H1 (cell line): ENCODE data around the gene GALNTL6. TPM values are rescaled to one million over a fixed set of nuclear protein-coding genes. Genes with fewer than 3 reads are reported as not detected.

Experiments used
- CTCF ChIA-PET: fragments of 300-600 bp; sonication (Branson Sonifier 250); formaldehyde crosslinking; loops from one replicate; lab custom pipeline; 2021; ENCODE audit not compliant: partially characterized antibody; lab: Charles Lee
- POLR2A ChIA-PET: fragments of 300-600 bp; sonication (Branson Sonifier 250); formaldehyde crosslinking; loops from one replicate; lab custom pipeline; 2021; ENCODE audit warnings: inconsistent platforms; ENCODE audit not compliant: partially characterized antibody; lab: Charles Lee
- DNase-seq, 2 experiments: peaks; one replicate each; pipeline versions ENCODE4 v3.0.0 to v3.0.0-alpha.2; 2010 to 2022; ENCODE audit warnings: low spot score in 2 of 2, low read depth in 1 of 2, mixed read lengths in 1 of 2
- FAIRE-seq: peaks from 2 replicates; lab custom pipeline; 2011; peaks lifted over from hg19 to GRCh38; lab: Jason Lieb, UNC
- H2AFZ ChIP-seq: 2 replicates; pipeline ENCODE4 v1.8.1; 2012; ENCODE audit warnings: low read length, inconsistent platforms
- H2AK5ac ChIP-seq: 2 replicates; pipeline ENCODE4 v1.6.1; 2013; ENCODE audit warnings: low read depth, low read length
- H2BK120ac ChIP-seq: replicated peaks from 2 replicates; pipeline ENCODE3; 2013; ENCODE audit warnings: low read depth, low read length, inconsistent platforms
- H2BK12ac ChIP-seq: 2 replicates; pipeline ENCODE4 v1.6.1; 2013; ENCODE audit warnings: low read depth, low read length
- H2BK15ac ChIP-seq: 2 replicates; pipeline ENCODE4 v1.6.1; 2013; ENCODE audit warnings: low read length
- H2BK20ac ChIP-seq: 2 replicates; pipeline ENCODE4 v1.6.1; 2013; ENCODE audit warnings: low read length
- H2BK5ac ChIP-seq: 2 replicates; pipeline ENCODE4 v1.6.1; 2013; ENCODE audit warnings: low read depth, low read length
- H3K14ac ChIP-seq: 2 replicates; pipeline ENCODE4 v1.6.1; 2013; ENCODE audit warnings: inconsistent platforms; ENCODE audit not compliant: insufficient read length
- H3K18ac ChIP-seq: 2 replicates; pipeline ENCODE4 v1.6.1; 2013; ENCODE audit warnings: low read length; ENCODE audit errors: extremely low read depth
- H3K23ac ChIP-seq: 2 replicates; pipeline ENCODE4 v1.6.1; 2013; ENCODE audit warnings: inconsistent platforms; ENCODE audit not compliant: insufficient read length
- H3K23me2 ChIP-seq: 2 replicates; pipeline ENCODE4 v1.6.1; 2013; ENCODE audit warnings: low read depth, low read length
- H3K27ac ChIP-seq: 2 replicates; pipeline ENCODE4 v1.6.1; 2011; ENCODE audit warnings: low read depth, low read length, inconsistent platforms
- H3K27me3 ChIP-seq, 4 experiments: replicated peaks in 1 of 4; 1 replicate in 1 of 4; 2 replicates in 3 of 4; pipeline versions ENCODE4 v1.6.1 to v1.8.1; 2011 to 2013; ENCODE audit warnings: low read length in 3 of 4, mild to moderate bottlenecking in 3 of 4, inconsistent platforms in 2 of 4, mixed read lengths in 2 of 4, moderate library complexity in 1 of 4; ENCODE audit not compliant: control insufficient read depth in 3 of 4, insufficient read depth in 3 of 4; ENCODE audit errors: extremely low read depth in 1 of 4
- H3K36me3 ChIP-seq, 4 experiments: 2 replicates each; pipeline versions ENCODE4 v1.6.1 to v1.8.1; 2011 to 2013; ENCODE audit warnings: mild to moderate bottlenecking in 4 of 4, low read length in 3 of 4, moderate library complexity in 2 of 4, control low read depth in 1 of 4, inconsistent platforms in 1 of 4; ENCODE audit not compliant: insufficient read depth in 4 of 4, control insufficient read depth in 2 of 4
- H3K4ac ChIP-seq: replicated peaks from 2 replicates; pipeline ENCODE3; 2013; ENCODE audit warnings: low read length, low read depth, mixed read lengths, inconsistent platforms; ENCODE audit not compliant: insufficient read length
- H3K4me1 ChIP-seq, 4 experiments: replicated peaks in 1 of 4; 1 replicate in 1 of 4; 2 replicates in 3 of 4; pipeline versions ENCODE4 v1.6.1 to v1.8.1; 2011 to 2013; ENCODE audit warnings: low read length in 3 of 4, inconsistent platforms in 2 of 4, mixed read lengths in 1 of 4; ENCODE audit not compliant: insufficient read depth in 4 of 4, control insufficient read depth in 3 of 4
- H3K4me2 ChIP-seq, 2 experiments: 2 replicates each; pipeline versions ENCODE4 v1.6.1 to v1.8.1; 2011 to 2013; ENCODE audit warnings: low read depth in 2 of 2, low read length in 2 of 2, control low read depth in 1 of 2, inconsistent platforms in 1 of 2, mild to moderate bottlenecking in 1 of 2; ENCODE audit not compliant: insufficient read depth in 1 of 2
- H3K4me3 ChIP-seq, 4 experiments: fragments of 200-600, 300-600 bp in 1 of 4; sonication (generic), shearing (Covaris generic), sonication (Bioruptor Twin) in 1 of 4; 2 replicates each; pipeline versions ENCODE4 v1.5.1 to v1.8.1; 2011 to 2016; ENCODE audit warnings: low read length in 4 of 4, low read depth in 3 of 4, control low read depth in 2 of 4, inconsistent platforms in 2 of 4, mild to moderate bottlenecking in 2 of 4, mixed read lengths in 1 of 4, moderate library complexity in 1 of 4; ENCODE audit not compliant: insufficient read depth in 2 of 4; ENCODE audit errors: extremely low read depth in 1 of 4
- H3K56ac ChIP-seq: replicated peaks from 2 replicates; pipeline ENCODE3; 2013; ENCODE audit warnings: low read depth, mild to moderate bottlenecking, mixed read lengths, low read length, inconsistent platforms; ENCODE audit not compliant: insufficient read length
- H3K79me1 ChIP-seq: 2 replicates; pipeline ENCODE4 v1.6.1; 2013; ENCODE audit warnings: low read depth, low read length, control low read depth
- H3K79me2 ChIP-seq, 2 experiments: 2 replicates each; pipeline versions ENCODE4 v1.6.1 to v1.8.1; 2012 to 2013; ENCODE audit warnings: low read length in 2 of 2, mild to moderate bottlenecking in 2 of 2, inconsistent platforms in 1 of 2; ENCODE audit not compliant: insufficient read depth in 2 of 2, control insufficient read depth in 1 of 2
- H3K9ac ChIP-seq, 4 experiments: replicated peaks in 1 of 4; 1 replicate in 1 of 4; 2 replicates in 3 of 4; pipeline versions ENCODE4 v1.6.1 to v1.8.1; 2011 to 2013; ENCODE audit warnings: low read depth in 3 of 4, low read length in 3 of 4, control low read depth in 2 of 4, mild to moderate bottlenecking in 2 of 4, moderate library complexity in 2 of 4, inconsistent platforms in 1 of 4; ENCODE audit errors: extremely low read depth in 1 of 4
- H3K9me3 ChIP-seq, 2 experiments: 2 replicates each; pipeline versions ENCODE4 v1.6.1 to v1.8.1; 2012 to 2013; ENCODE audit warnings: mild to moderate bottlenecking in 2 of 2, moderate library complexity in 2 of 2, control low read depth in 1 of 2, inconsistent platforms in 1 of 2, low read depth in 1 of 2, low read length in 1 of 2, mixed read lengths in 1 of 2; ENCODE audit not compliant: insufficient read depth in 2 of 2
- H4K20me1 ChIP-seq, 2 experiments: replicated peaks in 1 of 2; 2 replicates each; pipeline versions ENCODE3 to v1.8.1; 2011 to 2013; ENCODE audit warnings: inconsistent platforms in 2 of 2, low read length in 2 of 2, mild to moderate bottlenecking in 1 of 2; ENCODE audit not compliant: insufficient read depth in 2 of 2, control insufficient read depth in 1 of 2
- H4K5ac ChIP-seq: 2 replicates; pipeline ENCODE4 v1.6.1; 2013; ENCODE audit warnings: low read length, low read depth, mixed read lengths, inconsistent platforms; ENCODE audit not compliant: insufficient read length
- H4K8ac ChIP-seq: 2 replicates; pipeline ENCODE4 v1.8.0; 2013; ENCODE audit warnings: mild to moderate bottlenecking, moderate library complexity, low read length, inconsistent platforms; ENCODE audit not compliant: insufficient read depth; ENCODE audit errors: extremely low read depth
- H4K91ac ChIP-seq: replicated peaks from 2 replicates; pipeline ENCODE3; 2013; ENCODE audit warnings: low read length, mixed read lengths, inconsistent platforms; ENCODE audit not compliant: insufficient read length
- CBX5 ChIP-seq: fragments of 300-800, 300-1000 bp; sonication (generic); IDR thresholded peaks from 2 replicates; pipeline ENCODE4 v1.7.1; 2016; ENCODE audit warnings: antibody characterized with exemption, low read length, low read depth
- CHD2 ChIP-seq: IDR thresholded peaks from 2 replicates; pipeline ENCODE4 v1.6.1; 2012; ENCODE audit warnings: low read length, improper control_type of control experiment
- HDAC2 ChIP-seq, 2 experiments: fragments of 300-600 bp in 1 of 2; sonication (generic) in 1 of 2; IDR thresholded peaks; 2 replicates each; pipeline ENCODE4 v1.6.1; 2011 to 2012; ENCODE audit warnings: low read depth in 2 of 2, low read length in 2 of 2, mild to moderate bottlenecking in 2 of 2, moderate library complexity in 2 of 2, borderline replicate concordance in 1 of 2, inconsistent platforms in 1 of 2
- HDAC6 ChIP-seq: IDR thresholded peaks from one replicate; pipeline ENCODE4 v1.7.1; 2012; ENCODE audit warnings: low read depth, mild to moderate bottlenecking, inconsistent platforms, low read length, moderate library complexity
- KDM1A ChIP-seq: fragments of 200-600, 300-600 bp; sonication (generic); IDR thresholded peaks from 2 replicates; pipeline ENCODE4 v1.7.1; 2016; ENCODE audit warnings: mild to moderate bottlenecking, low read length, borderline replicate concordance
- MAX ChIP-seq: IDR thresholded peaks from 2 replicates; pipeline ENCODE4 v1.6.1; 2012; ENCODE audit warnings: inconsistent platforms
- NANOG ChIP-seq: IDR thresholded peaks from 2 replicates; pipeline ENCODE4 v1.6.1; 2011; ENCODE audit warnings: low read length, low read depth, mild to moderate bottlenecking, inconsistent platforms; ENCODE audit not compliant: insufficient read depth, poor library complexity, severe bottlenecking
- RXRA ChIP-seq: IDR thresholded peaks from 2 replicates; pipeline ENCODE4 v1.6.1; 2011; ENCODE audit warnings: low read depth, mild to moderate bottlenecking, low read length, moderate library complexity; ENCODE audit not compliant: insufficient read depth
- WGBS, 2 experiments: shearing (Covaris generic) in 1 of 2; methylation state at CpG; one replicate each; pipeline versions ENCODE4 v1.1.6 to v1.1.7; 2013 to 2015; ENCODE audit warnings: low lambda C conversion rate in 2 of 2, mixed read lengths in 2 of 2, inconsistent platforms in 1 of 2, low coverage in 1 of 2, missing lambda C conversion rate in 1 of 2; ENCODE audit not compliant: insufficient replicate concordance in 2 of 2, insufficient coverage in 1 of 2, insufficient read length in 1 of 2; ENCODE audit errors: extremely low coverage in 1 of 2, missing lambda C conversion rate in 1 of 2; 5-methylcytosine and 5-hydroxymethylcytosine counted together
- polyA plus RNA-seq, 7 experiments: library from polyadenylated mRNA; depleted of rRNA in 3 of 7; stranded (reverse) in 5 of 7; unstranded in 2 of 7; fragments of >200 nt in 5 of 7; fragments of 200-250 nt in 2 of 7; gene quantifications; 1 replicate in 5 of 7; 2 replicates in 1 of 7; 4 replicates in 1 of 7; pipeline versions ENCODE4 v1.2.1 to v1.2.3, GENCODE V29; 2011 to 2013; ENCODE audit warnings: missing spikeins in 2 of 7, mixed read lengths in 2 of 7
- total RNA-seq: library from RNA; stranded (reverse); fragmentation: NEBNext Ultra II Directional; extraction: Animal tissue kit (Norgen Biotek cat#: 25700); gene quantifications from 2 replicates; pipeline ENCODE4 v1.2.1, GENCODE V29; 2021

GALNTL6 gene
- total and polyA plus RNA-seq, 2 of the 8 experiments (the other 6 are each of a cell fraction or from before 2014, with no cell fraction given) = 0.03 to 0.32 TPM

GRCh38 chr4:172898715-172899114, 1085.5 kb downstream of the GALNTL6 start:
- FAIRE-seq (no peak), DNase-seq (no peak)
- Histone ChIP-seq H2BK12ac (no peak overlapping the region), H2BK120ac (no peak overlapping the region), H3K4ac (no peak overlapping the region), H3K79me2 (no peaks in the 10 kb centered on the region), H3K23ac (no peak overlapping the region), H3K18ac (no peak overlapping the region), H3K14ac (no peak overlapping the region), H3K4me3 (no peak overlapping the region), H3K9ac (no peak overlapping the region), H4K5ac (no peak overlapping the region), H3K4me2 (no peak overlapping the region), H2AFZ (no peak overlapping the region), H2BK20ac (no peak overlapping the region), H2BK15ac (no peak overlapping the region), H4K20me1 (no peaks in the 10 kb centered on the region), H3K27me3 (peaks cover 0 to 1% (median 0%) of the 10 kb centered on the region in 4 experiments; a peak in 1 of 7 replicates), H3K23me2 (no peaks in the 10 kb centered on the region), H4K8ac (no peak overlapping the region), H4K91ac (no peak overlapping the region), H3K79me1 (no peaks in the 10 kb centered on the region), H3K56ac (no peak overlapping the region), H3K9me3 (no peaks in the 10 kb centered on the region), H2BK5ac (no peak overlapping the region), H2AK5ac (no peak overlapping the region), H3K4me1 (no peaks in the 10 kb centered on the region), H3K27ac (no peak overlapping the region), H3K36me3 (no peaks in the 10 kb centered on the region)
- ChIA-PET CTCF (interaction anchor here (1.0 to 1.5 kb wide), 3 partner anchors 39 to 359 kb away, joined by 3 to 6 read pairs (median 3); no protein-coding TSS in a partner anchor), POLR2A (no interaction called here)
- 100% methylated on average over 2 of the region's 2 CpGs; no CpG with 5 or more reads in 1 of the 2 experiments for WGBS, 2 experiments
- TF ChIP-seq CBX5 (no peak), CHD2 (no peak), MAX (no peak), KDM1A (no peak), HDAC6 (no peak), NANOG (no peak), HDAC2 (IDR thresholded peaks at IDR 0.05; ENCODE audit: borderline replicate concordance in 1 of 2, low read depth in 2 of 2, low read length in 2 of 2) (no peak), RXRA (no peak)
